HEK293 (cell line): ENCODE data around the gene PEX11G.

Source experiments
- BCL11B ChIP-seq: fragments of 450-650 bp; formaldehyde crosslinking; IDR thresholded peaks from 2 replicates; pipeline ENCODE4 v1.5.1; 2016; ENCODE audit warnings: low read depth, missing biosample characterization, missing genetic modification characterization
- FEZF1 ChIP-seq: fragments of 450-650 bp; formaldehyde crosslinking; IDR thresholded peaks from 2 replicates; pipeline ENCODE4 v1.5.1; 2016; ENCODE audit warnings: missing biosample characterization, missing genetic modification characterization
- HOXD13 ChIP-seq: sonication (generic); formaldehyde crosslinking; IDR thresholded peaks from 2 replicates; pipeline ENCODE4 v1.8.0; 2022; ENCODE audit warnings: missing genetic modification reagents, borderline replicate concordance
- KLF8 ChIP-seq: fragments of 450-650 bp; formaldehyde crosslinking; IDR thresholded peaks from 2 replicates; pipeline ENCODE4 v1.5.1; 2016; ENCODE audit warnings: missing biosample characterization, missing genetic modification characterization
- RBAK ChIP-seq: fragments of 450-650 bp; formaldehyde crosslinking; IDR thresholded peaks from 2 replicates; pipeline ENCODE4 v1.5.1; 2016; ENCODE audit warnings: missing biosample characterization, missing genetic modification characterization
- WT1 ChIP-seq: fragments of 450-650 bp; formaldehyde crosslinking; IDR thresholded peaks from 2 replicates; pipeline ENCODE4 v1.5.1; 2016; ENCODE audit warnings: missing biosample characterization, missing genetic modification characterization
- ZBTB26 ChIP-seq: fragments of 450-650 bp; formaldehyde crosslinking; optimal IDR thresholded peaks from 2 replicates; pipeline ENCODE3; 2016; ENCODE audit warnings: missing biosample characterization, mild to moderate bottlenecking, missing genetic modification characterization
- ZBTB48 ChIP-seq: fragments of 450-650 bp; formaldehyde crosslinking; IDR thresholded peaks from 2 replicates; pipeline ENCODE4 v1.5.1; 2016; ENCODE audit warnings: missing biosample characterization, missing genetic modification characterization
- ZFP69B ChIP-seq: fragments of 450-650 bp; formaldehyde crosslinking; IDR thresholded peaks from 2 replicates; pipeline ENCODE4 v1.5.1; 2016; ENCODE audit warnings: missing biosample characterization, missing genetic modification characterization
- ZNF138 ChIP-seq: fragments of 450-650 bp; formaldehyde crosslinking; IDR thresholded peaks from 2 replicates; pipeline ENCODE4 v1.5.1; 2016; ENCODE audit warnings: missing biosample characterization, missing genetic modification characterization, borderline replicate concordance
- ZNF148 ChIP-seq: fragments of 450-650 bp; formaldehyde crosslinking; IDR thresholded peaks from 2 replicates; pipeline ENCODE4 v1.5.0; 2017; ENCODE audit warnings: missing biosample characterization, missing genetic modification characterization, borderline replicate concordance
- ZNF174 ChIP-seq: fragments of 450-650 bp; formaldehyde crosslinking; IDR thresholded peaks from 2 replicates; pipeline ENCODE4 v1.5.0; 2017; ENCODE audit warnings: missing biosample characterization, mild to moderate bottlenecking, missing genetic modification characterization
- ZNF23 ChIP-seq: fragments of 450-650 bp; formaldehyde crosslinking; IDR thresholded peaks from 2 replicates; pipeline ENCODE4 v1.5.1; 2016; ENCODE audit warnings: missing biosample characterization, missing genetic modification characterization, borderline replicate concordance
- ZNF335 ChIP-seq: fragments of 450-650 bp; formaldehyde crosslinking; conservative IDR thresholded peaks from 2 replicates; pipeline ENCODE4 v1.5.1; 2016; ENCODE audit warnings: missing biosample characterization, missing genetic modification characterization
- ZNF354C ChIP-seq: fragments of 450-650 bp; formaldehyde crosslinking; IDR thresholded peaks from 2 replicates; pipeline ENCODE4 v1.5.1; 2016; ENCODE audit warnings: missing biosample characterization, missing genetic modification characterization, low read depth, borderline replicate concordance
- ZNF404 ChIP-seq: fragments of 450-650 bp; formaldehyde crosslinking; IDR thresholded peaks from 2 replicates; pipeline ENCODE4 v1.5.1; 2017; ENCODE audit warnings: missing biosample characterization, missing genetic modification characterization
- ZNF416 ChIP-seq: fragments of 450-650 bp; formaldehyde crosslinking; IDR thresholded peaks from 2 replicates; pipeline ENCODE4 v1.5.1; 2016; ENCODE audit warnings: missing biosample characterization, missing genetic modification characterization
- ZNF48 ChIP-seq: fragments of 450-650 bp; formaldehyde crosslinking; IDR thresholded peaks from 2 replicates; pipeline ENCODE4 v1.5.1; 2016; ENCODE audit warnings: missing biosample characterization, missing genetic modification characterization
- ZNF645 ChIP-seq: fragments of 450-650 bp; formaldehyde crosslinking; IDR thresholded peaks from 2 replicates; pipeline ENCODE4; 2016; ENCODE audit warnings: missing biosample characterization, missing genetic modification characterization
- ZNF658 ChIP-seq: fragments of 450-650 bp; formaldehyde crosslinking; IDR thresholded peaks from 2 replicates; pipeline ENCODE4; 2016; ENCODE audit warnings: missing biosample characterization, missing genetic modification characterization
- ZNF768 ChIP-seq: fragments of 450-650 bp; formaldehyde crosslinking; IDR thresholded peaks from 2 replicates; pipeline ENCODE4 v1.5.1; 2018; ENCODE audit warnings: missing biosample characterization, mild to moderate bottlenecking, missing genetic modification characterization
- ZNF837 ChIP-seq: fragments of 450-650 bp; formaldehyde crosslinking; IDR thresholded peaks from 2 replicates; pipeline ENCODE4 v1.5.1; 2016; ENCODE audit warnings: missing biosample characterization, missing genetic modification characterization
- ZNF843 ChIP-seq: fragments of 450-650 bp; formaldehyde crosslinking; IDR thresholded peaks from 2 replicates; pipeline ENCODE4 v1.5.1; 2016; ENCODE audit warnings: missing biosample characterization, missing genetic modification characterization
- TF ChIP-seq, protein P1 (sequence below): fragments of 450-650 bp; formaldehyde crosslinking; IDR thresholded peaks from 2 replicates; pipeline ENCODE4 v1.5.1; 2016; ENCODE audit warnings: missing biosample characterization, missing genetic modification characterization
- TF ChIP-seq, protein P2 (sequence below): fragments of 450-650 bp; formaldehyde crosslinking; IDR thresholded peaks from 2 replicates; pipeline ENCODE4 v1.5.1; 2017; ENCODE audit warnings: missing biosample characterization, missing genetic modification characterization
- TF ChIP-seq, protein P3 (sequence below): fragments of 450-650 bp; IDR thresholded peaks from 2 replicates; pipeline ENCODE4 v1.5.1; 2018; ENCODE audit warnings: missing biosample characterization, mild to moderate bottlenecking, missing genetic modification characterization

PEX11G gene

GRCh38 chr19:7522072-7522922 lies 33.5 kb upstream of the PEX11G start, which contains the start of gene MCOLN1 (continued):
- TF ChIP-seq, protein P1, sequence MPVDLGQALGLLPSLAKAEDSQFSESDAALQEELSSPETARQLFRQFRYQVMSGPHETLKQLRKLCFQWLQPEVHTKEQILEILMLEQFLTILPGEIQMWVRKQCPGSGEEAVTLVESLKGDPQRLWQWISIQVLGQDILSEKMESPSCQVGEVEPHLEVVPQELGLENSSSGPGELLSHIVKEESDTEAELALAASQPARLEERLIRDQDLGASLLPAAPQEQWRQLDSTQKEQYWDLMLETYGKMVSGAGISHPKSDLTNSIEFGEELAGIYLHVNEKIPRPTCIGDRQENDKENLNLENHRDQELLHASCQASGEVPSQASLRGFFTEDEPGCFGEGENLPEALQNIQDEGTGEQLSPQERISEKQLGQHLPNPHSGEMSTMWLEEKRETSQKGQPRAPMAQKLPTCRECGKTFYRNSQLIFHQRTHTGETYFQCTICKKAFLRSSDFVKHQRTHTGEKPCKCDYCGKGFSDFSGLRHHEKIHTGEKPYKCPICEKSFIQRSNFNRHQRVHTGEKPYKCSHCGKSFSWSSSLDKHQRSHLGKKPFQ (tag by site-specific recombination): no peak
- TF ChIP-seq ZNF404 (tag by site-specific recombination) (no peak), ZNF843 (tag by site-specific recombination) (peak; percentile 86), ZNF416 (tag by site-specific recombination) (no peak), ZNF174 (tag by site-specific recombination) (no peak), ZBTB26 (peak; percentile 72), HOXD13 (no peak), ZNF645 (no peak), ZNF48 (no peak), WT1 (tag by site-specific recombination) (peak; percentile 55), ZNF335 (peak; percentile 52), RBAK (tag by site-specific recombination) (no peak), ZNF148 (tag by site-specific recombination) (peak; percentile 83; the same call in 1 of the 2 replicates), BCL11B (tag by site-specific recombination) (no peak), ZNF658 (tag by site-specific recombination) (no peak), ZFP69B (tag by site-specific recombination) (peak; percentile 88), ZNF138 (tag by site-specific recombination) (no peak; the same call in 1 of the 2 replicates), ZBTB48 (tag by site-specific recombination) (peak; percentile 90), ZNF768 (0 out of 2 replicates have a peak, but pooled peaks have one; percentile 5), KLF8 (tag by site-specific recombination) (peak; percentile 87), ZNF837 (tag by site-specific recombination) (no peak), ZNF23 (tag by site-specific recombination) (no peak), FEZF1 (tag by site-specific recombination) (0 out of 2 replicates have a peak, but pooled peaks have one; percentile 28), ZNF354C (tag by site-specific recombination) (no peak)
- TF ChIP-seq, protein P2, sequence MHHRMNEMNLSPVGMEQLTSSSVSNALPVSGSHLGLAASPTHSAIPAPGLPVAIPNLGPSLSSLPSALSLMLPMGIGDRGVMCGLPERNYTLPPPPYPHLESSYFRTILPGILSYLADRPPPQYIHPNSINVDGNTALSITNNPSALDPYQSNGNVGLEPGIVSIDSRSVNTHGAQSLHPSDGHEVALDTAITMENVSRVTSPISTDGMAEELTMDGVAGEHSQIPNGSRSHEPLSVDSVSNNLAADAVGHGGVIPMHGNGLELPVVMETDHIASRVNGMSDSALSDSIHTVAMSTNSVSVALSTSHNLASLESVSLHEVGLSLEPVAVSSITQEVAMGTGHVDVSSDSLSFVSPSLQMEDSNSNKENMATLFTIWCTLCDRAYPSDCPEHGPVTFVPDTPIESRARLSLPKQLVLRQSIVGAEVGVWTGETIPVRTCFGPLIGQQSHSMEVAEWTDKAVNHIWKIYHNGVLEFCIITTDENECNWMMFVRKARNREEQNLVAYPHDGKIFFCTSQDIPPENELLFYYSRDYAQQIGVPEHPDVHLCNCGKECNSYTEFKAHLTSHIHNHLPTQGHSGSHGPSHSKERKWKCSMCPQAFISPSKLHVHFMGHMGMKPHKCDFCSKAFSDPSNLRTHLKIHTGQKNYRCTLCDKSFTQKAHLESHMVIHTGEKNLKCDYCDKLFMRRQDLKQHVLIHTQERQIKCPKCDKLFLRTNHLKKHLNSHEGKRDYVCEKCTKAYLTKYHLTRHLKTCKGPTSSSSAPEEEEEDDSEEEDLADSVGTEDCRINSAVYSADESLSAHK (tag by site-specific recombination): peak; percentile 76
- TF ChIP-seq, protein P3, sequence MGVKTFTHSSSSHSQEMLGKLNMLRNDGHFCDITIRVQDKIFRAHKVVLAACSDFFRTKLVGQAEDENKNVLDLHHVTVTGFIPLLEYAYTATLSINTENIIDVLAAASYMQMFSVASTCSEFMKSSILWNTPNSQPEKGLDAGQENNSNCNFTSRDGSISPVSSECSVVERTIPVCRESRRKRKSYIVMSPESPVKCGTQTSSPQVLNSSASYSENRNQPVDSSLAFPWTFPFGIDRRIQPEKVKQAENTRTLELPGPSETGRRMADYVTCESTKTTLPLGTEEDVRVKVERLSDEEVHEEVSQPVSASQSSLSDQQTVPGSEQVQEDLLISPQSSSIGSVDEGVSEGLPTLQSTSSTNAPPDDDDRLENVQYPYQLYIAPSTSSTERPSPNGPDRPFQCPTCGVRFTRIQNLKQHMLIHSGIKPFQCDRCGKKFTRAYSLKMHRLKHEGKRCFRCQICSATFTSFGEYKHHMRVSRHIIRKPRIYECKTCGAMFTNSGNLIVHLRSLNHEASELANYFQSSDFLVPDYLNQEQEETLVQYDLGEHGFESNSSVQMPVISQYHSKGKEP (tag by site-specific recombination): peak; percentile 55; the same call in 1 of the 2 replicates
